D721Med (cell line): ENCODE measurements around the gene DCD.
"Not testable (repeated sequence)": the region's sequence is repeated elsewhere in the genome, so short reads cannot be mapped to it uniquely, and the experiment has no call there.

Experiments used
- DNase-seq: peaks from one replicate; pipeline ENCODE4 v3.0.0; 2011; ENCODE audit warnings: low spot score; ENCODE audit not compliant: insufficient read length
- FAIRE-seq: peaks from 2 replicates; lab custom pipeline; 2011; peaks lifted over from hg19 to GRCh38; lab: Jason Lieb, UNC
- CTCF ChIP-seq: IDR thresholded peaks from 2 replicates; pipeline ENCODE4 v1.5.1; 2012; ENCODE audit warnings: mild to moderate bottlenecking, control low read depth; ENCODE audit not compliant: insufficient read depth; ENCODE audit errors: missing control alignments

The DCD gene

DNA sequence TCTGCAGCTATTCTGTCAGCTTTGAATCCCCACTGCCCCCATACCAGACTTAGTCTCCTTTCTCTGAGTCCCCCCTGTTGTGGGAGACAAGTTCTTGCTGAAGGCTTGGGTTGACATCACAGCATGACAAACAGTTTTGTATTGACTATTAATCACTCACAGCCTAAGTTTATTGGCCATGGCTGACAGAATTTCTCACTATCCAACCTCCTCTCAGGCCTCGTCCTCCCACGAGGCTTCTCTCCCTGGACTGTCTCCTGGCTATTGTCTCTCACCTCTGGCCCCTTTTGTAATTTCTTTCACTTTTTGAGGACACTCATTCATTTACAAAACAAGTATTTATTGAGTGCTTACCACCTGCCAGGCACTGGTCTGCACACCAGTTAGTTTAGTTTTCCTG, 35.2 kb upstream of the DCD start:
- no peak for FAIRE-seq
- no peak for TF ChIP-seq CTCF
- DNase-seq = no peak

DNA sequence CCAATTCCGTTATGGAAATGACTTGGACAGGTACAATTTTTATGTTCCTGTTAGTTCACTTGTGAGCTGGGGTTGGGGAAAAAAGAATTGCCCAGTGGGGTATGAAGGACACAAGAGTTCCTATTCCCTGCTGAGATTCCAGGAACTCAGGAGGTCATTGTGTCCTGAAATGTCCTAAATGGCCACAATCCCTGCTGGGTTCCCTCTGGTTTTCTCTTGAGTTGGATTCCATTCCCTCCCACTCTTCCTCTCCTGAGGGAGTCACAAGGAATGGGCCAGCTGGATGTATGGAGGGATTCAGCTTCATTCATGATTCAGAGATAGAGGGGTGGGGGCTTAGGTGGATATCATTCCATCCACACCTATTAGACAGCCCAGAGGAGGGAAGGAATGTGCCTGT, 34.5 kb upstream of the DCD start:
- no peak for TF ChIP-seq CTCF
- DNase-seq (no peak), FAIRE-seq (no peak)

DNA sequence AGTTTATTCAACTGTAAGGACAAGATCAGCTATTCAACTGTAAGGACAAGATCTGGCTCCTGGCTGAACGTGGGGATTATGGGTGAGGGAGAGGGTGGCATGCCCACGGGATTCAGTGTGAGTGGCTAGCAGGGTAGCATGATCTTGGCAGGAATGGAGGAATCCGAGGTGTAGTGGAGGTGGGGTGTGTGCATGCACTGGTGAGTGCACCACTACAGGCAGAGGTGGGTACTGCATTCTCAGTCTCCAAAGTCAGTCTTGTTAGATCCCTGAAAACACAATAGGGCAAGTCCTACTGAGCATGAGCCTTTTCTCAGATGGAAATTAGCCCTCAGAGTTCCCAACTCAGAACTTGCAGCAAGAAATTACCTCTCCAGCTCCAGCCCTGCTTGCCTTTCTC, 32.2 kb upstream of the DCD start:
- TF ChIP-seq CTCF = peak; percentile 24
- DNase-seq = no peak
- no peak for FAIRE-seq

DNA sequence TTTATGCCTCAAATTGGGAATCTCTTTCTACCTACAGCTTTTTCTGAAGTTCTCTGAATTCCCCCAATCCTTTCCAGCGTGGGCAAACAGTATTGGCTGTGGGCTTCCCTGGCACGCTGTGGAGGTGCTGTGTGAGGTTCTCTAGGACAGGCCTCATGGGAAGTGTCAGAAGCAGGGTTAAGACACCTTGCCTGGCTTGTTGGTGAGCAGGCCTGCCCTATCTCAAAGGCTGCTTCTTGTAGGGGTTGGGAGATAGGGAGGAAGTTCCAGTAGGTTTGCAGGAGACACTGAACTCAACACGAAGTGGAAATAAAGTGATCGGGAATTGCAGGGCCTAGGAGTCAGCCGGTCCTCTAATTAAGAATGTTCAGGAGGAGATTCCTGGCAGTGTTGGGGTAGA, 30.0 kb upstream of the DCD start:
- no peak for FAIRE-seq
- TF ChIP-seq CTCF = no peak
- DNase-seq = no peak

DNA sequence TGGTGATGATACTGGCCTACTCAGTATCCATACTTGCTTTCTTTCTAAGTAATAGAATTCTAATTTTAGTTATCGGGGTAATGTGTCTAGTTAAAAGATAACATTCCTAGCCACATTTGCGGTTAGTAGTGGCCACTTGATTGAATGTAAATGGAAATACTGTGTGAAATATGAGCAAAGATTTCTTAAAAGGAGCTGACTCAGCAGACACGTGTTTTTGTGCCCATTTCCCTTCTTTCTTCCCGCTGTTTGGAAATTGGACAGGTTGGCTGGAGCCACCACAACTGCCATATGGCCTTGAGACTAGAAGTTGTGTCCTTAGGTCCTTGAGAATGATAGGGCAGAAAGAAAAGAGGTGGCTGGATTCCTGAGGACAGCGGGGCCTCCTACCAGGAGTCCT, 19.8 kb upstream of the DCD start:
- DNase-seq (no peak), FAIRE-seq (no peak)
- no peak for TF ChIP-seq CTCF

DNA sequence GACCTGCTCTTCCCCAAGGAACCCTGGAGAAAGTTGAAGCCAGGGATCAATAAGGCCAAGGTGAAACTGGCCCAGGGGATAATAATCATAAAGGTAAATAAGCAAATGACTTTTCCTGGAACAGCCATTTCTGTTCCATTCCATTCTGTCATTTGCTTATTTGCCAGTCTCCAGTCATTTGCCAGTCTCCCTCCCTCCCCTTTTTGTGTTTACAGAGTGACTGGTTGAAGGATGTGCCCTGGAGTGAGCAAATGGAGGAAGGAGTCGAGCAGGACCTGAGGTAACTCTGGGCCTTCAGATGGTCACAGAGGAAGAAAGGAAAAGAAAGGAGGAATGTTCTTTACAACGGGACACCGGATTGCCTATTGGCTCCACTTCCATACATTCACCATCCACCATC, 17.8 kb upstream of the DCD start:
- no peak for FAIRE-seq
- DNase-seq = no peak
- TF ChIP-seq CTCF = no peak

GRCh38 chr12:54665022-54665635, 17.0 kb upstream of the DCD start:
- not testable (repeated sequence) for FAIRE-seq

DNA sequence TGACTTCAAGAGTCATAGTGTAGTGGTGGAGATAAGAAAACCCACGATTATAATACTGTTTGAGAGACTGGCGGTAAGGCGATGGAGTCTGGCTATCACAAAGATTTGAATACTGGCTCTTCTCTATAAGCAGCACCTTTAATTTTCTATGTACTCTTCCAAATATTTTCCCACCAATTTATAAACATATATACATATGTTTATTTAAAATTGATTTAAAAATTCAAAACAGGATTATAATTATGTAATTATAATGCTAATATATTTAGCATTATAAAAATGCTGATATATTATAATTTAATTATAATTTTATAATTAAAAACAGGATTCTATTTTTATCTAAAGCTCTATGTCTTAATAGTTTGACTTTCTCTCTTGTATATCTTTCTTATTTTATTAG, 15.4 kb upstream of the DCD start:
- no peak for DNase-seq
- no peak for TF ChIP-seq CTCF
- no peak for FAIRE-seq

More at GRCh38 chr12:54665022-54665635, 17.0 kb upstream of the DCD start:
- DNase-seq = not testable (repeated sequence)
